Measurements from ENCODE around the gene GNG11.

- TF ChIP-seq CTCF (conservative IDR thresholded peaks at IDR 0.05 in 1 of 2, IDR thresholded peaks at IDR 0.05 in 1 of 2; ENCODE audit: low read depth in 1 of 2, low read length in 2 of 2) (no peak), EZH2 (IDR thresholded peaks at IDR 0.05; ENCODE audit: low read length, missing control alignments) (no peak)
These were observed 51.6 kb downstream of the GNG11 start for GRCh38 chr7:93973134-93973533.
